Peyer's patch (tissue), 4 donors: Measurements from ENCODE around the gene RASA3. TPM values are rescaled to one million over a fixed set of nuclear protein-coding genes. Genes with fewer than 3 reads are reported as not detected.

Experiments used
- DNase-seq, 3 donors: peaks; one replicate each; pipeline ENCODE4 v3.0.0-alpha.2; 2017 to 2019
- H3K27ac ChIP-seq, 4 donors: fragments of 200-600 bp; sonication (generic); one replicate each; pipeline ENCODE4 v1.5.1; 2016 to 2019
- H3K27me3 ChIP-seq, 2 donors: fragments of 200-600 bp; sonication (generic); one replicate each; pipeline ENCODE4 v1.5.1; 2019
- H3K36me3 ChIP-seq, 3 donors: fragments of 200-600 bp; sonication (generic); one replicate each; pipeline ENCODE4 v1.5.1; 2016 to 2019
- H3K4me1 ChIP-seq, 4 donors: fragments of 200-600 bp; sonication (generic); one replicate each; pipeline ENCODE4 v1.5.1; 2016 to 2019
- H3K4me3 ChIP-seq, 4 donors: fragments of 200-600 bp; sonication (generic); 1 replicate in 3 of 4; 2 replicates in 1 of 4; pipeline ENCODE4 v1.5.1; 2016 to 2019; ENCODE audit warnings: mild to moderate bottlenecking in 1 of 4
- H3K9me3 ChIP-seq, 4 donors: fragments of 200-600 bp; sonication (generic); one replicate each; pipeline ENCODE4 v1.5.1; 2016 to 2019; ENCODE audit warnings: mild to moderate bottlenecking in 1 of 4
- POLR2A ChIP-seq, 2 donors: fragments of 450-650 bp; IDR thresholded peaks; one replicate each; pipeline ENCODE4 v1.5.1; 2017; ENCODE audit warnings: antibody characterized with exemption in 2 of 2, mild to moderate bottlenecking in 2 of 2, moderate library complexity in 2 of 2
- total RNA-seq, 4 donors: library from RNA; depleted of rRNA; stranded (reverse); fragments of >200 nt; gene quantifications; one replicate each; pipeline ENCODE4 v1.1.0, GENCODE V29; 2016
- TF ChIP-seq, protein P1 (sequence below), 6 experiments: fragments of 450-650 bp in 4 of 6; fragments of 200-600 bp in 2 of 6; sonication (generic) in 1 of 6; IDR thresholded peaks; one replicate each; pipeline ENCODE4 v1.5.1; 2017 to 2019; ENCODE audit warnings: antibody characterized with exemption in 6 of 6, mild to moderate bottlenecking in 3 of 6, moderate library complexity in 1 of 6

The RASA3 gene
- total RNA-seq, 4 donors from 2014 or later, result 3.5 to 41.3 (median 6.9) TPM

DNA sequence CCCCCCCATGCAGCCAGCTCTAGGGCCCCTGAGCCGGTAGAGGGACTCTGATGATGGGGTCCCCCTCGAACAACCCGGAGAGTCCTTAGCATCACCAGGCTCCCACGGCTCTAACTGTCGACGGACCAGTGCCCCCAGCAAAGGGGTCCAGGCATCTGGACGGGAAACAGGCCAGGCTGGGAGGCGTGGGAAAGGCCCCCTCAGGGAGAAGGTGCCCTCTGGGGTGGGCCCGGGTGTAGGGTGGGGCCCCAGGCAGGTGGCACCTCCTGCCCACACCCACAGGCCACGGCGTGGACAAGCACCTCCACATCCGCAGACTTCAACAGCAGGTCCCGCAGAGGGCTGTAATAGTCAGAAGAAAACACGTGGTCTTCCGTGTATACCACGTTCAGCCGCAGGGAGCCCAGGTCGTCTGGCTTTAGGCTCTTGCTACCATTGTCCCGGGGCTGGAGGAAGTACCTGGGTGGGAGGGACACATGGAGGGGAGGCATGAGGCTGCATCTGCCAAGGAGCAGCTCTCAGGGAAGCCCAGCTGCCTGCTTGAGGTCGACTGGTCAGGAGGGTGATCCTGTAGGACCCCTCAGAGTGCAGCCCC lies 113.9 kb downstream of the RASA3 start:
- Histone ChIP-seq H3K4me1 (no peaks in the 10 kb centered on the region), H3K27me3 (no peaks in the 10 kb centered on the region), H3K27ac (no peak overlapping the region), H3K4me3 (no peak overlapping the region), H3K9me3 (no peaks in the 10 kb centered on the region), H3K36me3 (peaks cover 0 to 35% (median 0%) of the 10 kb centered on the region in 3 donors)
- no peak for TF ChIP-seq POLR2A (IDR thresholded peaks at IDR 0.05)
- TF ChIP-seq, protein P1, sequence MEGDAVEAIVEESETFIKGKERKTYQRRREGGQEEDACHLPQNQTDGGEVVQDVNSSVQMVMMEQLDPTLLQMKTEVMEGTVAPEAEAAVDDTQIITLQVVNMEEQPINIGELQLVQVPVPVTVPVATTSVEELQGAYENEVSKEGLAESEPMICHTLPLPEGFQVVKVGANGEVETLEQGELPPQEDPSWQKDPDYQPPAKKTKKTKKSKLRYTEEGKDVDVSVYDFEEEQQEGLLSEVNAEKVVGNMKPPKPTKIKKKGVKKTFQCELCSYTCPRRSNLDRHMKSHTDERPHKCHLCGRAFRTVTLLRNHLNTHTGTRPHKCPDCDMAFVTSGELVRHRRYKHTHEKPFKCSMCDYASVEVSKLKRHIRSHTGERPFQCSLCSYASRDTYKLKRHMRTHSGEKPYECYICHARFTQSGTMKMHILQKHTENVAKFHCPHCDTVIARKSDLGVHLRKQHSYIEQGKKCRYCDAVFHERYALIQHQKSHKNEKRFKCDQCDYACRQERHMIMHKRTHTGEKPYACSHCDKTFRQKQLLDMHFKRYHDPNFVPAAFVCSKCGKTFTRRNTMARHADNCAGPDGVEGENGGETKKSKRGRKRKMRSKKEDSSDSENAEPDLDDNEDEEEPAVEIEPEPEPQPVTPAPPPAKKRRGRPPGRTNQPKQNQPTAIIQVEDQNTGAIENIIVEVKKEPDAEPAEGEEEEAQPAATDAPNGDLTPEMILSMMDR (IDR thresholded peaks at IDR 0.05), result no peak
- DNase-seq, result no peak

DNA sequence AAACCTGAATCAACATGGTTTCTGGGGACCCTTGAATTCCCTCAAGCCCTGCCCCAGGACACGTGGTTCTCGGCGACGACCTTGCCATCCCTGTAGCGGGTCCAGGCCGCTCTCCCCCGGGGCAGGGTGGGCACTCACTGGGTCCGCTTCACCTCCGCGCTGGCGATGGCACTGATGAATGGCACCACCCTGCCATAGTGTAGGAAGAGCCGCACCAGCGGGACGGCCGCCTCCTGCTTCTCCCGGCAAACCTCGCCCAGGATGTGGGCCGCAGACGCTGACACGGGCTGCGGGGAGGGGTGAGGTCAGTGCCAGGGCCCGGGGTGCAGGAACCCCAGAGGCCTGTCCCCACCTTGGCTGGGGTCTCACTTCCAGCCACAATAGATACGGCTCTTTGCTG lies 114.5 kb downstream of the RASA3 start:
- Histone ChIP-seq H3K27ac (no peak overlapping the region), H3K9me3 (no peaks in the 10 kb centered on the region), H3K27me3 (no peaks in the 10 kb centered on the region), H3K4me1 (no peaks in the 10 kb centered on the region), H3K4me3 (no peak overlapping the region), H3K36me3 (peaks cover 0 to 35% (median 0%) of the 10 kb centered on the region in 3 donors)
- TF ChIP-seq, protein P1 (IDR thresholded peaks at IDR 0.05), result no peak
- no peak for TF ChIP-seq POLR2A (IDR thresholded peaks at IDR 0.05)
- no peak for DNase-seq

DNA sequence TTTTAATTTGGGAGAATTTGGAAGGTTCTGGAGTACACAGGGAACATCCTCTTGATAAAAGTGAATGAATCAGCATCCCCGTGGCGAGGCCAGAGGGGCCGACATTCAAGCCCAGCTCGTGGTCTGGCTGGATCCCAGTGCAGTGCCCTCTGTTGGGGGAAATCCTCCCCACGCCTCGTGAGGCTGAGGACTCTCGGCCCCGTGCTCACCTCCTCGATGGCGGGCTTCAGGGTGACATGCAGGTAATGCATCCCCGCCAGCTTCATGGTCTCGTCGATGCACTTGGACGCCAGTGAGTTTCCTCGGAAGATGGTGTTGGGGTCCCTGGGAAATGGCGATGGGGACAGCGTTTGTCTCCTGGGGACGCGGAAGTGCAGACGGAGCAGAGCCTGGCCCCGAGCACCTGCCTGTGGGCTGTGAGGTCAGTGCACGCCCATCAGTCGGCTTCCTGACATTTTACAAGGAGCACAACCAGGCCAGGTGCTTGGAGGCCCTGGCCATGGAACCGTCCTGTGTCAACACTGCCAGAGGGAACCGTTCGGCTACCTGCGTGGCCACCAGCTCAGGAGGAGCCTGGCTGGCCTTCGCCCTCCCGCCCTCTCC lies 115.3 kb downstream of the RASA3 start:
- H3K4me3 ChIP-seq, result no peak overlapping the region
- H3K36me3 ChIP-seq, result peaks cover 0 to 31% (median 0%) of the 10 kb centered on the region in 3 donors
- H3K27ac ChIP-seq, result no peak overlapping the region
- no peak for DNase-seq
- no peak for TF ChIP-seq POLR2A (IDR thresholded peaks at IDR 0.05)
- TF ChIP-seq, protein P1 (IDR thresholded peaks at IDR 0.05), result no peak
- no peaks in the 10 kb centered on the region for H3K9me3 ChIP-seq
- H3K4me1 ChIP-seq, result no peaks in the 10 kb centered on the region
- no peaks in the 10 kb centered on the region for H3K27me3 ChIP-seq

DNA sequence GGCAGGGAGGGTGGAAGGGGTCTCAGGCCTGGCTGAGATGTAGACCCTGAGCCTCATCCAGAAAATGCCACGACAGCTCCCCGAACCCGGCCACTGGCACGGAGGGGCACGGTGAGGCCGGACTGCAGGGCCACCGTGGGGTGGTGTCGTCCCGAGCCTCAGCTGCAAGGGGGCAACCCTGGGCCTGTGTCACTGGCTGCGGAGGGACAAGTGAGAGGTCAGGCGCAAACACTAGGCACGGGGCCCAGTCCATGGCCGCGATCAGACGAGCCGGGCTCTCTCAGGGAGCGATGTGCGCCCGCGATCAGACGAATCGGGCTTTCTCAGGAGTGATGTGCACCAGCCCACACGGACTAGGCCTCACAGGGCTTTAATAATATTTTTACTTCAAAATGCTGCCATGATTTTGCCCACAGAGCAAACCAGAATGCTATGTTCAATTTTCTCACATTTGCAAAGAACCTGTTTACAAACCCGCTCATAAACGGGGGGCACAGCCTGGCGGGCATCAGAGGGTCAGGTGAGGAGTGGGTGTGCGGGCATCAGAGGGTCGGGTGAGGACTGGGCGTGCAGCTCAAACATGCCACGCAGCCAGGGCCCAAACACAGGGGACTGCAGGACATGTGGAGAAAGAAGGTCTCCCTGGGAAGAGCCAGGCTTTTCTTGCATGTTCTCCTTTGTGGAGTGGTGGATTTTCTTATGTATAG lies 115.9 kb downstream of the RASA3 start:
- H3K27me3 ChIP-seq, result no peaks in the 10 kb centered on the region
- H3K27ac ChIP-seq, result no peak overlapping the region
- H3K4me1 ChIP-seq, result no peaks in the 10 kb centered on the region
- peaks cover 0 to 29% (median 0%) of the 10 kb centered on the region in 3 donors for H3K36me3 ChIP-seq
- DNase-seq, result no peak
- no peak overlapping the region for H3K4me3 ChIP-seq
- TF ChIP-seq POLR2A (IDR thresholded peaks at IDR 0.05), result no peak
- TF ChIP-seq, protein P1 (IDR thresholded peaks at IDR 0.05), result no peak
- no peaks in the 10 kb centered on the region for H3K9me3 ChIP-seq

DNA sequence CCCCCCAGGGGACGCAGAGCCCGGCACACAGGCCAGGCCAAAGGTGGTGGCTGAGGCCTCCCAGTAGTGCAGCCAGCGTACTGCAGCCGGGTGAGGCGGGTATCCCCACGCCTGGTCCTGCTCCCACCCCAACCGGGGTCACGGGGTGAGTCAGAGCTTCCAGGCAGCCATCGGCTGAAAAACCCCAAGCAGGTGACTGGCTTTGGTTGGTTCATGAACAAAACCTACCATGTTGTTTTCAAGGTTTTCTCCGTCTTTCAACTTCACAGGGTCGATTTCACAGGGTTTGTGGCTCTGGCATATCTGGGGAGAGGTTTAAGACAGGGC lies 116.5 kb downstream of the RASA3 start:
- no peaks in the 10 kb centered on the region for H3K4me1 ChIP-seq
- no peaks in the 10 kb centered on the region for H3K9me3 ChIP-seq
- TF ChIP-seq POLR2A (IDR thresholded peaks at IDR 0.05), result no peak
- TF ChIP-seq, protein P1 (IDR thresholded peaks at IDR 0.05), result no peak
- peaks cover 0 to 28% (median 0%) of the 10 kb centered on the region in 3 donors for H3K36me3 ChIP-seq
- H3K27ac ChIP-seq, result no peak overlapping the region
- no peak for DNase-seq
- H3K27me3 ChIP-seq, result no peaks in the 10 kb centered on the region
- H3K4me3 ChIP-seq, result no peak overlapping the region
